GM15510 (cell line): Measurements from ENCODE around the gene NBAS.

ENCODE experiments used
- POLR2A ChIP-seq: IDR thresholded peaks from 3 replicates; pipeline ENCODE4 v1.6.1; 2011; ENCODE audit warnings: borderline replicate concordance; ENCODE audit not compliant: insufficient read length; ENCODE audit errors: extremely low read depth

NBAS gene

GRCh38 chr2:15531095-15531854, 29.9 kb downstream of the NBAS start:
- TF ChIP-seq POLR2A, result no peak

DNA sequence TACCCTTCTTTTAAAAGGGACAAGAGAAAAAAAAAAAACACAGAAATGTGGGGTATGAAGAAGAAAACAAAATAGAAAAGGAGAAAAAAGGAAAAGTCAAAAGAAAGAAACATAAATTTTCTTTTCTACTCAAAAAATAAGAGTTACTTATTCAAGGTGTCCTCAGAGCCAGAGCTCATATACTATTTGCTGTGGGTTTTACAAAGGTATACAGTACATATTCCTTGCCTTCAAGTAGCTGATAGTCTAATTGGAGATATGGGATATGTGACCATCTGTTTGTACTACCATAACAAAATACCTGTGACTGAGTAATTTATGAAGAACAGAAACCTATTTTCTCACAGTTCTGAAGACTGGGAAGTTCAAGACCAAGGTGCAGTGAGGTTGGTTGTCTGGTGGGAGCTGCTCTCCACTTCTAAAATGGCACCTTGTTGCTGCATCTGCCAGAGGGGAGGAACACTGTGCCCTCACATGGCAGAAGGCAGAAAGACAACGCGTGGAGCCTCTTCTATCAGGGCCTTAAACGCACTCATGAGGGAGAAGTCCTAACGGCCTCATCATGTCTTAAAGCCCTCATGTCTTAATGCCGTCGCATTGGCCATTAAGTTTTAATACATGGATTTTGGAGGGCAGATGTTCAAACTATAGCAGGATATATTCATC, 33.9 kb downstream of the NBAS start:
- no peak for TF ChIP-seq POLR2A

- no peak for TF ChIP-seq POLR2A
These were observed 39.4 kb downstream of the NBAS start for GRCh38 chr2:15521641-15522181.

DNA sequence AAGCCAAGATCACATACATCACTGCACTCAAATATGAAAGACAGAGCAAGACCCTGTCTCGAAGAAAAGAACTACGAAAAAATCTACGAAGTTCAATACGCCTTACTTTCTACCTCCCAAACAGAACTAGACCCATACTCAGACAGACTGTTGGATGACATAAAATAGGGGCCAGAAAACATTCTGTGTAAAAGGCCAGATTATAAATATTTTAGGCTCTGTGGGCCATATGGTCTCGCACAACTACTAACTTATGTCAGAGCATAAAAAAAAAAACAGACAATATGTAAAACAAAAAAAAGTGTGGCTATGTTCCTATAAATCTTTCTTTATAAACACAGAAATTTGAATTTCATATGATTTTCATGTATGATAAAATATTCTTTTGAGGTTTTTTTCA, 40.8 kb downstream of the NBAS start:
- no peak for TF ChIP-seq POLR2A

- no peak for TF ChIP-seq POLR2A
These were observed 43.3 kb downstream of the NBAS start for GRCh38 chr2:15517793-15518192.

DNA sequence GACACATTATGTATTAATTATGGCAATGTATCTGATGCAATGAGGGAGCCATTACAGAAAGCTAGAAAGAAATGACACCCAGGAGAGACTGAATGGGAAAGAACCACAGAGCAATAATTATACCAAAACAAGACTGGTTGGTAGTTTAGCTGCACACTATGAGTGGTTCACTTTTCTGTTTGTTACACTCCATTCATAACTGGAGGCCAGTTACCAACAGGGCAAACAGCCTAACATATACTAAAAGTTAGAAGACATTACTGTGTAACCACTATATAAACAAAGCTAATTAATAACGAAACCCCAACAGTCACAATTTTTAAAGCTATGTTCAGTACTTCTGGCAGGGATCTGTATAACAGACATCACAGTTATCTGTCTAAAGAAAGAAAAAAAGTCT, 49.4 kb downstream of the NBAS start:
- TF ChIP-seq POLR2A, result no peak

DNA sequence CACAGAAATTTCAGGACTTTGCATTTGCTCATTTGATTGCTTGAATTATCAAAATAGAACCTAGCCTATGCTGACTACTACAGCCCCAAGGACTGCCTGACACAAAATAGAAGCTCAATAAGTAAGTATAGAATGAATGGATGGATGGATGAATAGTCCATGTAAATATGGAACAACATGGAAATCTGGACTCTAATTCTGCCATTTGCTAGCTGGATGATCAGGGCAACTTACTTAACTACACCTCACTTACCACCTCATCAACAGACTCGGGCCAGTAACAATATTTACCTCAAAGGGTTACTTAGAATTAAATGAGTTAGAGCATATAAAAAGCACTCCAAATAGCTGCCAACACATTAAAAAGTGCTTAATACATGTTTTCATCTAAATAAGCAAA, 50.6 kb downstream of the NBAS start:
- TF ChIP-seq POLR2A, result no peak

- no peak for TF ChIP-seq POLR2A
These were observed 51.0 kb downstream of the NBAS start for GRCh38 chr2:15510131-15510530.

DNA sequence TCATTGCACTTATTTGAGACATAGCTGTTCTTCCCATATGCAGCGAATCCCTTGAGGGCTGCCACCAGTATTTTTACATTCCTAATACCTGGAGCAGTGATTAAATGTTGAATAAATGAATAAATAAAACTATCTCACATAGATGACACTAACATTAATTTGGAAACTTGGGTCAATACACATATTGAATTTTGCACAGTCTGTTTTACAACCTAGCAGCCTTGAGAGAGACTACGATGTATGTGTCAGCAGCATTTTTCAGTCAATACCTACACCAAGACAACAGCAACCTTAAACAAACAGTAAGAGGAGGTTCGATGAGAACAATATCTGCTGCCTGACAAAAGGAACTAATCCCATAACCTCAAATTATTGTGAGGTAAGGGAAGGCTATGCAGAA, 53.4 kb downstream of the NBAS start:
- TF ChIP-seq POLR2A, result no peak

DNA sequence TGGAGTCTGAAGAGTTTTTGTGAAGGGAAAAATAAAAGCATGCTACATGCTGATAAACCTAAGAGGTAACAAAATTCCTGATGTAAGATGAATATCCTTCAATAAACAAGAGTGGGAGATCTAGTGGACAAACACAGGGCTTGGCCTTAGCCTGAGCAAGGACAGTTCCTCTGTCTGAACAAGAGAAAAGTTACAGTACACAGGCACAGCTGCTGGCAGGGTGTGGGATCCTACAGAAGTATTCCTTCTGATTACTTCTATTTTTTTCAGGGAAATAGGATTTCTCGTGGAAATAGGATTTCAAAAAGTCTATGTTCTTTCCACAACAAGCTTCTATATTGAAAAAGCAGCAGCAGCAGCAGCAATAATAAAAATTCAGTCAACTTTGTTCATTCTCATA, 54.1 kb downstream of the NBAS start:
- TF ChIP-seq POLR2A, result no peak

- no peak for TF ChIP-seq POLR2A
These were observed 54.8 kb downstream of the NBAS start for GRCh38 chr2:15506229-15506819.

- TF ChIP-seq POLR2A, result no peak
These were observed 56.1 kb downstream of the NBAS start for GRCh38 chr2:15504882-15505663.

DNA sequence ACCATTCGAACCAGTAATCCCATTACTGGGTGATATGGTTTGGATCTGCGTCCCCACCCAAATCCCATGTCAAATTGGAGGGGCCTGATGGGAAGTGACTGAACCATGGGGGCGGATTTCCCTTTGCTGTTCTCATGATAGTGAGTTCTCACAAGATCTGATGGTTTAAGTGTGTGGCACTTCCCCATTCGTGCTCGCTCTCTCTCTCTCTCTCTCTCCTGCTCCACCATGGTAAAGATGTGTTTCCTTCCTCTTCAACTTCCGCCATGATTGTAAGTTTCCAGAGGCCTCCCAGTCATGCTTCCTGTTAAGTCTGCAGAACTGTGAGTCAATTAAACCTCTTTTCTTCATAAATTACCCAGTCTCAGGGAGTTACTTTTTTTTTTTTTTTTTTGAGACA, 62.6 kb downstream of the NBAS start:
- TF ChIP-seq POLR2A, result no peak

GRCh38 chr2:15494877-15495276, 66.3 kb downstream of the NBAS start:
- no peak for TF ChIP-seq POLR2A
